Stimulated activated naive B cell treated with anti-CD40 and anti-IgM and Interleukin-4, amounts not matched to agents 10 μg/mL and 1 μg/mL and 100 μg/mL, for 72 hours (primary cell): ENCODE data around the gene FBXO24.

Source experiments
- ATAC-seq, 2 donors: fragments of 150-1000 bp; cut with Tn5 transposase; replicated peaks; 2 replicates each; pipeline ENCODE4 v1.10.0; 2021; ENCODE audit warnings: moderate library complexity in 1 of 2
- DNase-seq: peaks from one replicate; pipeline ENCODE4 v3.0.0; 2021
- H3K27ac Mint-ChIP-seq: one replicate; pipeline ENCODE4 v1.8.0; 2022; ENCODE audit warnings: mild to moderate bottlenecking, mixed read lengths
- H3K27me3 Mint-ChIP-seq, 2 donors: one replicate each; pipeline ENCODE4 v1.8.0; 2022; ENCODE audit warnings: mixed read lengths in 2 of 2
- H3K36me3 Mint-ChIP-seq, 2 donors: one replicate each; pipeline ENCODE4 v1.8.0; 2022; ENCODE audit warnings: mixed read lengths in 2 of 2, mild to moderate bottlenecking in 1 of 2
- H3K4me1 Mint-ChIP-seq, 2 donors: one replicate each; pipeline ENCODE4 v1.8.0; 2022; ENCODE audit warnings: mixed read lengths in 2 of 2, mild to moderate bottlenecking in 1 of 2
- H3K4me3 Mint-ChIP-seq, 2 donors: one replicate each; pipeline ENCODE4 v1.8.0; 2022; ENCODE audit warnings: mild to moderate bottlenecking in 2 of 2, mixed read lengths in 2 of 2, moderate library complexity in 1 of 2
- H3K9me3 Mint-ChIP-seq, 2 donors: one replicate each; pipeline ENCODE4 v1.8.0; 2022; ENCODE audit warnings: mixed read lengths in 2 of 2, mild to moderate bottlenecking in 1 of 2

Gene FBXO24

GRCh38 chr7:100642534-100642907 lies 56.4 kb downstream of the FBXO24 start:
- DNase-seq (no peak), ATAC-seq (peak; percentile 67 to 72)
- Mint-ChIP-seq H3K4me3 (no peak overlapping the region), H3K36me3 (no peaks in the 10 kb centered on the region), H3K9me3 (no peaks in the 10 kb centered on the region), H3K4me1 (peaks cover 5 to 6% of the 10 kb centered on the region in 2 donors), H3K27me3 (peaks cover 18 to 49% of the 10 kb centered on the region in 2 donors), H3K27ac (no peak overlapping the region)

GRCh38 chr7:100649826-100650565 lies 63.9 kb downstream of the FBXO24 start:
- H3K4me3 Mint-ChIP-seq, result no peak overlapping the region
- H3K9me3 Mint-ChIP-seq, result no peaks in the 10 kb centered on the region
- H3K4me1 Mint-ChIP-seq, result peaks cover 0 to 3% of the 10 kb centered on the region in 2 donors
- H3K36me3 Mint-ChIP-seq, result peaks cover 0 to 3% of the 10 kb centered on the region in 2 donors
- H3K27me3 Mint-ChIP-seq, result peaks cover 42 to 72% of the 10 kb centered on the region in 2 donors
- no peak overlapping the region for H3K27ac Mint-ChIP-seq
- DNase-seq (no peak), ATAC-seq (no peak)
